Measurements from ENCODE around the gene MSL3B.

Gene MSL3B

GRCh38 chr2:233846387-233847247 is 21.6 kb downstream of the MSL3B start:
- Histone ChIP-seq H3K4me1 (ENCODE audit: insufficient read depth, low read length) (no peaks in the 10 kb centered on the region), H3K9me3 (ENCODE audit: control insufficient read depth, insufficient read depth, low read length) (no peaks in the 10 kb centered on the region), H3K9ac (ENCODE audit: low read depth, low read length) (no peak overlapping the region), H3K36me3 (ENCODE audit: insufficient read depth, low read length) (peaks cover 68% of the 10 kb centered on the region)

GRCh38 chr2:233845301-233846060 is 22.7 kb downstream of the MSL3B start:
- Histone ChIP-seq H3K36me3 (ENCODE audit: insufficient read depth, low read length) (peaks cover 73% of the 10 kb centered on the region), H3K4me1 (ENCODE audit: insufficient read depth, low read length) (no peaks in the 10 kb centered on the region), H3K9ac (ENCODE audit: low read depth, low read length) (no peak overlapping the region), H3K9me3 (ENCODE audit: control insufficient read depth, insufficient read depth, low read length) (no peaks in the 10 kb centered on the region)

- H3K9me3 ChIP-seq (ENCODE audit: control insufficient read depth, insufficient read depth, low read length), result no peaks in the 10 kb centered on the region
- H3K36me3 ChIP-seq (ENCODE audit: insufficient read depth, low read length), result peaks cover 76% of the 10 kb centered on the region
- H3K9ac ChIP-seq (ENCODE audit: low read depth, low read length), result no peak overlapping the region
- no peaks in the 10 kb centered on the region for H3K4me1 ChIP-seq (ENCODE audit: insufficient read depth, low read length)
These were observed 23.4 kb downstream of the MSL3B start for GRCh38 chr2:233844836-233845235.

GRCh38 chr2:233844064-233844807 is 23.9 kb downstream of the MSL3B start:
- Histone ChIP-seq H3K9ac (ENCODE audit: low read depth, low read length) (no peak overlapping the region), H3K4me1 (ENCODE audit: insufficient read depth, low read length) (no peaks in the 10 kb centered on the region), H3K9me3 (ENCODE audit: control insufficient read depth, insufficient read depth, low read length) (no peaks in the 10 kb centered on the region), H3K36me3 (ENCODE audit: insufficient read depth, low read length) (peaks cover 76% of the 10 kb centered on the region)

- Histone ChIP-seq H3K9me3 (ENCODE audit: control insufficient read depth, insufficient read depth, low read length) (no peaks in the 10 kb centered on the region), H3K4me1 (ENCODE audit: insufficient read depth, low read length) (no peaks in the 10 kb centered on the region), H3K36me3 (ENCODE audit: insufficient read depth, low read length) (peaks cover 74% of the 10 kb centered on the region), H3K9ac (ENCODE audit: low read depth, low read length) (no peak overlapping the region)
These were observed 27.0 kb downstream of the MSL3B start for GRCh38 chr2:233841183-233841582.

GRCh38 chr2:233840520-233840919 is 27.7 kb downstream of the MSL3B start:
- no peaks in the 10 kb centered on the region for H3K4me1 ChIP-seq (ENCODE audit: insufficient read depth, low read length)
- peaks cover 73% of the 10 kb centered on the region for H3K36me3 ChIP-seq (ENCODE audit: insufficient read depth, low read length)
- no peaks in the 10 kb centered on the region for H3K9me3 ChIP-seq (ENCODE audit: control insufficient read depth, insufficient read depth, low read length)
- no peak overlapping the region for H3K9ac ChIP-seq (ENCODE audit: low read depth, low read length)

- Histone ChIP-seq H3K4me1 (ENCODE audit: insufficient read depth, low read length) (no peaks in the 10 kb centered on the region), H3K36me3 (ENCODE audit: insufficient read depth, low read length) (peaks cover 69% of the 10 kb centered on the region), H3K9ac (ENCODE audit: low read depth, low read length) (no peak overlapping the region), H3K9me3 (ENCODE audit: control insufficient read depth, insufficient read depth, low read length) (no peaks in the 10 kb centered on the region)
These were observed 28.8 kb downstream of the MSL3B start for GRCh38 chr2:233839447-233839820.

- no peak overlapping the region for H3K9ac ChIP-seq (ENCODE audit: low read depth, low read length)
- H3K36me3 ChIP-seq (ENCODE audit: insufficient read depth, low read length), result peaks cover 68% of the 10 kb centered on the region
- H3K9me3 ChIP-seq (ENCODE audit: control insufficient read depth, insufficient read depth, low read length), result no peaks in the 10 kb centered on the region
- H3K4me1 ChIP-seq (ENCODE audit: insufficient read depth, low read length), result no peaks in the 10 kb centered on the region
These were observed 29.3 kb downstream of the MSL3B start for GRCh38 chr2:233838726-233839446.

- Histone ChIP-seq H3K9ac (ENCODE audit: low read depth, low read length) (no peak overlapping the region), H3K4me1 (ENCODE audit: insufficient read depth, low read length) (no peaks in the 10 kb centered on the region), H3K36me3 (ENCODE audit: insufficient read depth, low read length) (peaks cover 62% of the 10 kb centered on the region), H3K9me3 (ENCODE audit: control insufficient read depth, insufficient read depth, low read length) (no peaks in the 10 kb centered on the region)
These were observed 29.9 kb downstream of the MSL3B start for GRCh38 chr2:233838251-233838650.

- H3K4me1 ChIP-seq (ENCODE audit: insufficient read depth, low read length), result no peaks in the 10 kb centered on the region
- H3K9ac ChIP-seq (ENCODE audit: low read depth, low read length), result no peak overlapping the region
- H3K36me3 ChIP-seq (ENCODE audit: insufficient read depth, low read length), result peaks cover 58% of the 10 kb centered on the region
- H3K9me3 ChIP-seq (ENCODE audit: control insufficient read depth, insufficient read depth, low read length), result no peaks in the 10 kb centered on the region
These were observed 30.4 kb downstream of the MSL3B start for GRCh38 chr2:233837694-233838229.

- no peaks in the 10 kb centered on the region for H3K9me3 ChIP-seq (ENCODE audit: control insufficient read depth, insufficient read depth, low read length)
- no peak overlapping the region for H3K9ac ChIP-seq (ENCODE audit: low read depth, low read length)
- H3K4me1 ChIP-seq (ENCODE audit: insufficient read depth, low read length), result no peaks in the 10 kb centered on the region
- peaks cover 45% of the 10 kb centered on the region for H3K36me3 ChIP-seq (ENCODE audit: insufficient read depth, low read length)
These were observed 31.8 kb downstream of the MSL3B start for GRCh38 chr2:233836359-233836758.

GRCh38 chr2:233835230-233836186 is 32.7 kb downstream of the MSL3B start:
- H3K4me1 ChIP-seq (ENCODE audit: insufficient read depth, low read length), result no peaks in the 10 kb centered on the region
- H3K9ac ChIP-seq (ENCODE audit: low read depth, low read length), result no peak overlapping the region
- no peaks in the 10 kb centered on the region for H3K9me3 ChIP-seq (ENCODE audit: control insufficient read depth, insufficient read depth, low read length)
- H3K36me3 ChIP-seq (ENCODE audit: insufficient read depth, low read length), result peaks cover 37% of the 10 kb centered on the region

- Histone ChIP-seq H3K36me3 (ENCODE audit: insufficient read depth, low read length) (peaks cover 19% of the 10 kb centered on the region), H3K9ac (ENCODE audit: low read depth, low read length) (no peak overlapping the region), H3K9me3 (ENCODE audit: control insufficient read depth, insufficient read depth, low read length) (no peaks in the 10 kb centered on the region), H3K4me1 (ENCODE audit: insufficient read depth, low read length) (no peaks in the 10 kb centered on the region)
These were observed 34.8 kb downstream of the MSL3B start for GRCh38 chr2:233833345-233833744.
